H9 (cell line): Measurements from ENCODE around the gene TBC1D10B. TPM values are rescaled to one million over a fixed set of nuclear protein-coding genes. Genes with fewer than 3 reads are reported as not detected.
A peak's percentile ranks its signal among the peaks of the same experiment; 100 is the strongest.

Experiments
- DNase-seq: peaks from one replicate; pipeline ENCODE4 v3.0.0-alpha.2; 2017
- H2AFZ ChIP-seq: one replicate; pipeline ENCODE4 v1.6.1; 2013; ENCODE audit warnings: mild to moderate bottlenecking, low read length, control low read depth, moderate library complexity
- H2AK5ac ChIP-seq: 2 replicates; pipeline ENCODE4 v1.6.1; 2013; ENCODE audit warnings: low read length, control low read depth, mixed read lengths; ENCODE audit not compliant: insufficient read length
- H2BK120ac ChIP-seq: one replicate; pipeline ENCODE4 v1.6.1; 2013; ENCODE audit warnings: low read depth, mild to moderate bottlenecking, low read length, control low read depth, inconsistent platforms; ENCODE audit not compliant: poor library complexity, severe bottlenecking
- H2BK12ac ChIP-seq: 2 replicates; pipeline ENCODE4 v1.6.1; 2013; ENCODE audit warnings: low read length, control low read depth, mixed read lengths, low read depth; ENCODE audit not compliant: insufficient read length
- H2BK15ac ChIP-seq: 2 replicates; pipeline ENCODE4 v1.6.1; 2013; ENCODE audit warnings: low read depth, low read length, control low read depth
- H2BK20ac ChIP-seq: one replicate; pipeline ENCODE4 v1.6.1; 2013; ENCODE audit warnings: low read depth, mild to moderate bottlenecking, low read length, control low read depth, inconsistent platforms; ENCODE audit not compliant: poor library complexity, severe bottlenecking
- H2BK5ac ChIP-seq: 2 replicates; pipeline ENCODE4 v1.6.1; 2013; ENCODE audit warnings: low read length, control low read depth, mixed read lengths; ENCODE audit not compliant: insufficient read length
- H3K14ac ChIP-seq: 2 replicates; pipeline ENCODE4 v1.6.1; 2013; ENCODE audit warnings: low read length, control low read depth; ENCODE audit not compliant: insufficient read depth
- H3K18ac ChIP-seq: 2 replicates; pipeline ENCODE4 v1.6.1; 2013; ENCODE audit warnings: low read depth, mild to moderate bottlenecking, mixed read lengths, low read length, control low read depth; ENCODE audit not compliant: insufficient read length
- H3K23ac ChIP-seq: 2 replicates; pipeline ENCODE4 v1.6.1; 2013; ENCODE audit warnings: low read length, control low read depth, mixed read lengths, low read depth; ENCODE audit not compliant: insufficient read length
- H3K23me2 ChIP-seq: 2 replicates; pipeline ENCODE4 v1.6.1; 2013; ENCODE audit warnings: low read depth, mild to moderate bottlenecking, mixed read lengths, low read length, control low read depth; ENCODE audit not compliant: insufficient read length, poor library complexity, severe bottlenecking
- H3K27ac ChIP-seq: 2 replicates; pipeline ENCODE4 v1.5.1; 2013; ENCODE audit warnings: low read length, control low read depth, mixed read lengths, low read depth; ENCODE audit not compliant: insufficient read length
- H3K27me3 ChIP-seq: 2 replicates; pipeline ENCODE4 v1.6.1; 2013; ENCODE audit warnings: low read length, control low read depth, inconsistent platforms; ENCODE audit not compliant: insufficient read depth
- H3K4ac ChIP-seq: 2 replicates; pipeline ENCODE4 v1.6.1; 2013; ENCODE audit warnings: low read depth, mild to moderate bottlenecking, control low read depth, inconsistent platforms, low read length, moderate library complexity
- H3K4me1 ChIP-seq: 2 replicates; pipeline ENCODE4 v1.6.1; 2013; ENCODE audit warnings: low read length, control low read depth, inconsistent platforms; ENCODE audit not compliant: insufficient read depth
- H3K4me2 ChIP-seq: 2 replicates; pipeline ENCODE4 v1.6.1; 2013; ENCODE audit warnings: low read length, control low read depth, mixed read lengths; ENCODE audit not compliant: insufficient read length, insufficient read depth
- H3K56ac ChIP-seq: 2 replicates; pipeline ENCODE4 v1.6.1; 2013; ENCODE audit warnings: low read depth, mild to moderate bottlenecking, mixed read lengths, low read length, control low read depth; ENCODE audit not compliant: insufficient read length
- H3K79me1 ChIP-seq: 2 replicates; pipeline ENCODE4 v1.6.1; 2013; ENCODE audit warnings: low read depth, mild to moderate bottlenecking, moderate library complexity, low read length, control low read depth, inconsistent platforms; ENCODE audit not compliant: insufficient read depth, poor library complexity, severe bottlenecking
- H3K79me2 ChIP-seq: 2 replicates; pipeline ENCODE4 v1.6.1; 2013; ENCODE audit warnings: low read length, control low read depth, inconsistent platforms; ENCODE audit not compliant: insufficient read depth
- H3K9ac ChIP-seq: 2 replicates; pipeline ENCODE4 v1.6.1; 2013; ENCODE audit warnings: low read length, control low read depth, mixed read lengths; ENCODE audit not compliant: insufficient read length; ENCODE audit errors: extremely low read depth
- H3K9me3 ChIP-seq: one replicate; pipeline ENCODE4 v1.6.1; 2013; ENCODE audit warnings: low read depth, low read length, inconsistent platforms; ENCODE audit not compliant: control insufficient read depth
- H3T11ph ChIP-seq: one replicate; pipeline ENCODE4 v1.6.1; 2013; ENCODE audit warnings: mild to moderate bottlenecking, low read length, control low read depth, inconsistent platforms
- H4K20me1 ChIP-seq: one replicate; pipeline ENCODE4 v1.6.1; 2013; ENCODE audit not compliant: control insufficient read depth, insufficient read length, insufficient read depth
- H4K5ac ChIP-seq: 2 replicates; pipeline ENCODE4 v1.6.1; 2013; ENCODE audit warnings: low read depth, mild to moderate bottlenecking, mixed read lengths, low read length, control low read depth; ENCODE audit not compliant: insufficient read length
- H4K8ac ChIP-seq: replicated peaks from 2 replicates; pipeline ENCODE4 v1.6.1; 2013; ENCODE audit warnings: low read length, control low read depth, mixed read lengths, low read depth; ENCODE audit not compliant: insufficient read length
- H4K91ac ChIP-seq: 2 replicates; pipeline ENCODE4 v1.6.1; 2013; ENCODE audit warnings: low read depth, mild to moderate bottlenecking, moderate library complexity, mixed read lengths, low read length, control low read depth; ENCODE audit not compliant: insufficient read length
- H3K27ac Mint-ChIP-seq, 3 experiments: 2 replicates in 2 of 3; 3 replicates in 1 of 3; pipeline ENCODE4 v1.8.0; 2020 to 2021; ENCODE audit warnings: mixed read lengths in 3 of 3, mild to moderate bottlenecking in 1 of 3, moderate library complexity in 1 of 3
- H3K27me3 Mint-ChIP-seq: 2 replicates; pipeline ENCODE4 v1.8.0; 2021; ENCODE audit warnings: low read depth, mild to moderate bottlenecking, moderate library complexity, mixed read lengths
- H3K36me3 Mint-ChIP-seq, 3 experiments: 2 replicates in 2 of 3; 3 replicates in 1 of 3; pipeline ENCODE4 v1.8.0; 2020 to 2021; ENCODE audit warnings: low read depth in 3 of 3, mixed read lengths in 3 of 3; ENCODE audit not compliant: insufficient read depth in 1 of 3
- H3K4me1 Mint-ChIP-seq, 2 experiments: 2 replicates each; pipeline ENCODE4 v1.8.0; 2020; ENCODE audit warnings: mixed read lengths in 2 of 2
- H3K4me3 Mint-ChIP-seq, 2 experiments: 2 replicates in 1 of 2; 3 replicates in 1 of 2; pipeline ENCODE4 v1.8.0; 2020 to 2021; ENCODE audit warnings: mild to moderate bottlenecking in 2 of 2, mixed read lengths in 2 of 2, moderate library complexity in 1 of 2
- H3K9me3 Mint-ChIP-seq, 2 experiments: 2 replicates in 1 of 2; 3 replicates in 1 of 2; pipeline ENCODE4 v1.8.0; 2020; ENCODE audit warnings: mild to moderate bottlenecking in 2 of 2, mixed read lengths in 2 of 2, moderate library complexity in 1 of 2
- WGBS: extraction: QIAGEN DNeasy Blood & Tissue Kit; methylation state at CpG from one replicate; pipeline ENCODE4 v1.1.7; 2013; ENCODE audit warnings: missing lambda C conversion rate, low lambda C conversion rate, mixed read lengths; ENCODE audit not compliant: insufficient read length; ENCODE audit errors: extremely low coverage; 5-methylcytosine and 5-hydroxymethylcytosine counted together
- total RNA-seq: library from RNA; stranded (reverse); gene quantifications from 2 replicates; pipeline ENCODE4 v1.2.1, GENCODE V29; 2021
- TF ChIP-seq, protein P1 (sequence below): fragments of 200-600 bp; sonication (generic); conservative IDR thresholded peaks from 3 replicates; pipeline ENCODE4 v1.8.0; 2021; ENCODE audit warnings: antibody characterized with exemption, mild to moderate bottlenecking

Gene TBC1D10B
- total RNA-seq, 1 experiment from 2014 or later: 25.6 TPM

DNA sequence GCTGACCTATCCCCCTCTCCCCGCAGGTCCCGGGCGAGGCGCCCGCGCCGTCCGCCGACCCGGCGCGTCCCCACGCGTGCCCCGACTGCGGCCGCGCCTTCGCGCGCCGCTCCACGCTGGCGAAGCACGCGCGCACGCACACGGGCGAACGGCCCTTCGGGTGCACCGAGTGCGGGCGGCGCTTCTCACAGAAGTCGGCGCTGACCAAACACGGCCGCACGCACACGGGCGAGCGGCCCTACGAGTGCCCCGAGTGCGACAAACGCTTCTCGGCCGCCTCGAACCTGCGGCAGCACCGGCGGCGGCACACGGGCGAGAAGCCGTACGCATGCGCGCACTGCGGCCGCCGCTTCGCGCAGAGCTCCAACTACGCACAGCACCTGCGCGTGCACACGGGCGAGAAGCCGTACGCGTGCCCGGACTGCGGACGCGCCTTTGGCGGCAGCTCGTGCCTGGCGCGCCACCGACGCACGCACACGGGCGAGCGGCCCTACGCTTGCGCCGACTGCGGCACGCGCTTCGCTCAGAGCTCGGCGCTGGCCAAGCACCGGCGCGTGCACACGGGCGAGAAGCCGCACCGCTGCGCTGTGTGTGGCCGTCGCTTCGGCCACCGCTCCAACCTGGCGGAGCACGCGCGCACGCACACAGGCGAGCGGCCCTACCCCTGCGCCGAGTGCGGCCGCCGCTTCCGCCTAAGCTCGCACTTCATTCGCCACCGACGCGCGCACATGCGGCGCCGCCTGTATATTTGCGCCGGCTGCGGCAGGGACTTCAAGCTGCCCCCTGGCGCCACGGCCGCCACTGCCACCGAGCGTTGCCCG, 47.4 kb upstream of the TBC1D10B start:
- no peak overlapping the region for H2AK5ac ChIP-seq
- no peak overlapping the region for H2BK12ac ChIP-seq
- Mint-ChIP-seq H3K4me3 (peak overlapping the region; percentile 44 to 75; a peak in 4 of 5 replicates), H3K4me1 (peaks cover 7 to 12% of the 10 kb centered on the region in 2 experiments), H3K9me3 (no peaks in the 10 kb centered on the region; a peak in 1 of 5 replicates), H3K27me3 (no peaks in the 10 kb centered on the region; the same call in none of the 2 replicates), H3K36me3 (peaks cover 23 to 46% (median 45%) of the 10 kb centered on the region in 3 experiments; a peak in 6 of 7 replicates), H3K27ac (no peak overlapping the region)
- H3K27me3 ChIP-seq: no peaks in the 10 kb centered on the region
- no peak overlapping the region for H3K23ac ChIP-seq
- H3K4me2 ChIP-seq: peak overlapping the region; percentile 60
- no peak overlapping the region for H3K4ac ChIP-seq
- H3T11ph ChIP-seq: no peak overlapping the region
- no peak overlapping the region for H2BK15ac ChIP-seq
- peak; percentile 91 for DNase-seq
- no peak overlapping the region for H3K56ac ChIP-seq
- H3K14ac ChIP-seq: no peak overlapping the region
- no peak overlapping the region for H2AFZ ChIP-seq
- no peak overlapping the region for H3K27ac ChIP-seq
- no peak overlapping the region for H2BK5ac ChIP-seq
- H3K18ac ChIP-seq: no peak overlapping the region
- no peak overlapping the region for H3K9ac ChIP-seq
- no peak overlapping the region for H2BK20ac ChIP-seq
- H4K20me1 ChIP-seq: no peaks in the 10 kb centered on the region
- TF ChIP-seq, protein P1, sequence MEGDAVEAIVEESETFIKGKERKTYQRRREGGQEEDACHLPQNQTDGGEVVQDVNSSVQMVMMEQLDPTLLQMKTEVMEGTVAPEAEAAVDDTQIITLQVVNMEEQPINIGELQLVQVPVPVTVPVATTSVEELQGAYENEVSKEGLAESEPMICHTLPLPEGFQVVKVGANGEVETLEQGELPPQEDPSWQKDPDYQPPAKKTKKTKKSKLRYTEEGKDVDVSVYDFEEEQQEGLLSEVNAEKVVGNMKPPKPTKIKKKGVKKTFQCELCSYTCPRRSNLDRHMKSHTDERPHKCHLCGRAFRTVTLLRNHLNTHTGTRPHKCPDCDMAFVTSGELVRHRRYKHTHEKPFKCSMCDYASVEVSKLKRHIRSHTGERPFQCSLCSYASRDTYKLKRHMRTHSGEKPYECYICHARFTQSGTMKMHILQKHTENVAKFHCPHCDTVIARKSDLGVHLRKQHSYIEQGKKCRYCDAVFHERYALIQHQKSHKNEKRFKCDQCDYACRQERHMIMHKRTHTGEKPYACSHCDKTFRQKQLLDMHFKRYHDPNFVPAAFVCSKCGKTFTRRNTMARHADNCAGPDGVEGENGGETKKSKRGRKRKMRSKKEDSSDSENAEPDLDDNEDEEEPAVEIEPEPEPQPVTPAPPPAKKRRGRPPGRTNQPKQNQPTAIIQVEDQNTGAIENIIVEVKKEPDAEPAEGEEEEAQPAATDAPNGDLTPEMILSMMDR: peak; percentile 40; the same call in 2 of the 3 replicates
- WGBS: no CpG with 5 or more reads among the region's 140 CpGs
- H3K79me2 ChIP-seq: no peaks in the 10 kb centered on the region
- H3K23me2 ChIP-seq: peaks cover 8% of the 10 kb centered on the region
- no peak overlapping the region for H4K91ac ChIP-seq
- H3K4me1 ChIP-seq: no peaks in the 10 kb centered on the region
- no peak overlapping the region for H4K8ac ChIP-seq
- H2BK120ac ChIP-seq: no peak overlapping the region
- no peaks in the 10 kb centered on the region for H3K79me1 ChIP-seq
- no peak overlapping the region for H4K5ac ChIP-seq
- H3K9me3 ChIP-seq: no peaks in the 10 kb centered on the region
